Body of pancreas (tissue), 4 donors: ENCODE results near the gene NHP2. TPM values are rescaled to one million over a fixed set of nuclear protein-coding genes. Genes with fewer than 3 reads are reported as not detected.

Experiments
- ATAC-seq: fragments of 150-250 bp; one replicate; pipeline ENCODE4 v1.9.1; 2016
- DNase-seq, 4 donors: peaks; one replicate each; pipeline ENCODE4 v3.0.0-alpha.2; 2019
- H3K27ac ChIP-seq, 4 donors: fragments of 200-600 bp; sonication (generic); 1 replicate in 3 of 4; 2 replicates in 1 of 4; pipeline versions ENCODE4 v1.5.1 to v1.6.1; 2016 to 2019; ENCODE audit warnings: mild to moderate bottlenecking in 1 of 4, mixed read lengths in 1 of 4, moderate library complexity in 1 of 4
- H3K27me3 ChIP-seq, 2 donors: fragments of 200-600 bp; sonication (generic); one replicate each; pipeline ENCODE4 v1.6.0; 2016; ENCODE audit warnings: mild to moderate bottlenecking in 1 of 2
- H3K36me3 ChIP-seq, 2 donors: fragments of 200-600 bp; sonication (generic); replicated peaks in 1 of 2; 2 replicates each; pipeline ENCODE4 v1.5.1; 2016; ENCODE audit warnings: low read depth in 2 of 2; ENCODE audit not compliant: insufficient read depth in 1 of 2
- H3K4me1 ChIP-seq: fragments of 200-600 bp; sonication (generic); one replicate; pipeline ENCODE4 v1.6.0; 2016
- H3K4me3 ChIP-seq, 2 donors: fragments of 200-600 bp; sonication (generic); 1 replicate in 1 of 2; 2 replicates in 1 of 2; pipeline ENCODE4 v1.5.1; 2016 to 2019
- H3K9me3 ChIP-seq, 3 donors: fragments of 200-600 bp; sonication (generic); 1 replicate in 2 of 3; 2 replicates in 1 of 3; pipeline ENCODE4 v1.5.1; 2016
- POLR2A ChIP-seq, 3 donors: fragments of 450-650 bp; IDR thresholded peaks; one replicate each; pipeline ENCODE4 v1.6.1; 2016; ENCODE audit warnings: antibody characterized with exemption in 3 of 3, mild to moderate bottlenecking in 2 of 3
- WGBS, 2 donors: methylation state at CpG; one replicate each; pipeline ENCODE4 v1.1.5; 2017; 5-methylcytosine and 5-hydroxymethylcytosine counted together
- intact Hi-C: fragments of 100-400 bp; cut with DNase I; formaldehyde crosslinking; loops from one replicate; pipeline ENCODE4 v1.15.1; 2023
- total RNA-seq, 2 donors: library from RNA; depleted of rRNA; stranded (reverse); fragments of >200 nt; gene quantifications; one replicate each; pipeline ENCODE4 v1.1.0, GENCODE V29; 2016
- TF ChIP-seq, protein P1 (sequence below), 7 experiments: fragments of 450-650 bp in 4 of 7; fragments of 200-600 bp in 3 of 7; sonication (generic) in 3 of 7; IDR thresholded peaks; one replicate each; pipeline ENCODE4 v1.5.1; 2016 to 2019; ENCODE audit warnings: antibody characterized with exemption in 7 of 7

The NHP2 gene
- 10 to 100 TPM; 63.9 to 80.2 TPM for total RNA-seq

DNA sequence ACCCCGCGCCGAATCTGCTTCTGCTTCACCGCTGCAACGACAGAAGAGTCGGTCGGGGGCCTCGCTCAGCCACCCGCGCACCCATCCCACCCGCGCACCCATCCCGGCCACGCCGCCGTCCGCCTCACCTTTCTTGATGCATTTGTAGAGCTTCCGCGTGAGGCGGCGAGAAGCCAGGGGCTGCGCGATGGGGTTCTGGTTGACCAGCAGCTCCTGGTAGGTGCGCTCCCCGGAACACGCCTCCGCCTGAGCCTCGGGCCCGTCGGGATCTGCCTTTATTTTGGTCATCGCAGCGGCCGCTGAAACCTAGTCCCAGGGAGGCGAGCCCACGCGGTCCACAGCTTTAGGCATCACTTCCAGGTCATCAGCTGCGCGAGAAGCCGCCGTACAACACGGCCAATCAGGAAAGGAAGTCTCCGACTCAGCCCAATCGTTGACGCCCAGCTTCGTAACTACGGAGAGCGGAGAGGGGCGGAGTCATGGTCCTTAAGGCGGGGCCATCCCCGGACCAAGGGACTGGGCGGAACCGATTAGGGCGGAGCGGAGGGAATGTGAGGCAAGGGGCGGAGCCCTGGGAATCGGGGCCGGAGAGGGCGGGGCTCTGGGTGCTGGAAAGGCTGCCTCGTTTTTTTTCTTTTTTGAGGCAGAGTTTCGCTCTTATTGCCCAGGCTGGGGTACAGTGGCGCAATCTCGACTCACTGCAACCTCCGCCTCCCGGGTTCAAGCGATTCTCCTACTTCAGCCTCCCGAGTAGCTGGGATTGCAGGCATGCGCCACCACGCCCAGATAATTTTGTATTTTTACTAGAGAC is at the start of gene NHP2:
NHP2 (minus strand) TSS at position 356 of the 811 bp plus-strand sequence; CDS start at position 288, 68 bp downstream.
- Histone ChIP-seq H3K4me3 (peak within 1 kb of the TSS; percentile 39 to 59), H3K27ac (peak within 1 kb of the TSS in 3 of 4 donors; percentile 39 to 81 (median 65)), H3K9me3 (no peaks in the 10 kb centered on the region), H3K4me1 (peaks cover 29% of the 10 kb centered on the region), H3K27me3 (no peaks in the 10 kb centered on the region), H3K36me3 (peaks cover 1 to 12% of the 10 kb centered on the region in 2 donors)
- intact Hi-C loops = no loop called here
- TF ChIP-seq POLR2A (IDR thresholded peaks at IDR 0.05) = peak; percentile 23 to 73 (median 69)
- TF ChIP-seq, protein P1, sequence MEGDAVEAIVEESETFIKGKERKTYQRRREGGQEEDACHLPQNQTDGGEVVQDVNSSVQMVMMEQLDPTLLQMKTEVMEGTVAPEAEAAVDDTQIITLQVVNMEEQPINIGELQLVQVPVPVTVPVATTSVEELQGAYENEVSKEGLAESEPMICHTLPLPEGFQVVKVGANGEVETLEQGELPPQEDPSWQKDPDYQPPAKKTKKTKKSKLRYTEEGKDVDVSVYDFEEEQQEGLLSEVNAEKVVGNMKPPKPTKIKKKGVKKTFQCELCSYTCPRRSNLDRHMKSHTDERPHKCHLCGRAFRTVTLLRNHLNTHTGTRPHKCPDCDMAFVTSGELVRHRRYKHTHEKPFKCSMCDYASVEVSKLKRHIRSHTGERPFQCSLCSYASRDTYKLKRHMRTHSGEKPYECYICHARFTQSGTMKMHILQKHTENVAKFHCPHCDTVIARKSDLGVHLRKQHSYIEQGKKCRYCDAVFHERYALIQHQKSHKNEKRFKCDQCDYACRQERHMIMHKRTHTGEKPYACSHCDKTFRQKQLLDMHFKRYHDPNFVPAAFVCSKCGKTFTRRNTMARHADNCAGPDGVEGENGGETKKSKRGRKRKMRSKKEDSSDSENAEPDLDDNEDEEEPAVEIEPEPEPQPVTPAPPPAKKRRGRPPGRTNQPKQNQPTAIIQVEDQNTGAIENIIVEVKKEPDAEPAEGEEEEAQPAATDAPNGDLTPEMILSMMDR (IDR thresholded peaks at IDR 0.05) = no peak
- peak; percentile 99 for DNase-seq
- ATAC-seq = peak; percentile 100
- 2 to 7% methylated on average over 28 to 68 of the region's 68 CpGs for WGBS, 2 donors

DNA sequence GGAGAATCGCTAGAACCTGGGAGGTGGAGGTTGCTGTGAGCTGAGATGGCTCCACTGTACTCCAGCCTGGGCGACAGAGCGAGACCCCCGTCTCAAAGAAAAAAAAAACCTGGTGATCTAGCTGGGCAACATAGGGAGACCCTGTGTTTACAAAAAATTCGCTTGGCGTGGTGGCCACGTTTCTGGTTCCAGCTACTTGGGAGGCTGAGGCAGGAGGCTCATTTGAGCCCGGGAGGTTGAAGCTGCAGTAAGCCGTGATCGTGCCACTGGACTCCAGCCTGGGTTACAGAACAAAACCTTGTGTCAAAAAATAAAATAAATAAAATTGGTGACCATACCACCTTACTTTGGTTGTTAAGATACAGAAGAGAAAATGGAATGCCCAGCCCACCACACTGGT is 48.9 kb upstream of the NHP2 start:
- 81 to 89% methylated on average over 10 of the region's 10 CpGs for WGBS, 2 donors
- H3K27me3 ChIP-seq = no peaks in the 10 kb centered on the region
- no peak overlapping the region for H3K27ac ChIP-seq
- TF ChIP-seq POLR2A (IDR thresholded peaks at IDR 0.05) = no peak
- TF ChIP-seq, protein P1 (IDR thresholded peaks at IDR 0.05) = no peak
- intact Hi-C loops = loop anchor here (10.0 kb wide), 1 partner anchor 78 kb away; no protein-coding TSS in a partner anchor
- no peak for DNase-seq
- no peaks in the 10 kb centered on the region for H3K36me3 ChIP-seq
- no peaks in the 10 kb centered on the region for H3K9me3 ChIP-seq
- no peak for ATAC-seq
- H3K4me1 ChIP-seq = peaks cover 21% of the 10 kb centered on the region
- H3K4me3 ChIP-seq = no peak overlapping the region

DNA sequence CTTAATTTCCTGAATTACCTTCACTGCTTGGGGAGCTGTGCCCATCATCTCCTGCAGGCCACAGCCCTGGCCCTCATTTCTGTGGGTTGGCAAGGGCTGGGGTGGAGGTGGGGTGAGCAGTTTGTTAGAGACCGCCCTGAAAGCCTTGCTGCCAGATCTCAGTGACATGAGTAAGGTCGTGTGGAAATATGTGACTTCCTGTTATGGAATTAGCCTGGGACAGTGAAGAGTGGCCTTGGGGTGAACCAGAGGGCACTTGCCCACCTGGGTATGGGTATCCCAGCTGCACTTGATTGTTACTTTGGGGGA is 48.2 kb upstream of the NHP2 start:
- intact Hi-C loops = loop anchor here (10.0 kb wide), 1 partner anchor 77 kb away; no protein-coding TSS in a partner anchor
- Histone ChIP-seq H3K27ac (no peak overlapping the region), H3K4me3 (no peak overlapping the region), H3K36me3 (no peaks in the 10 kb centered on the region), H3K27me3 (no peaks in the 10 kb centered on the region), H3K4me1 (peaks cover 15% of the 10 kb centered on the region), H3K9me3 (no peaks in the 10 kb centered on the region)
- no peak for TF ChIP-seq POLR2A (IDR thresholded peaks at IDR 0.05)
- TF ChIP-seq, protein P1 (IDR thresholded peaks at IDR 0.05) = no peak
- no peak for DNase-seq
- 22 to 46% methylated on average over 2 of the region's 2 CpGs for WGBS, 2 donors
- ATAC-seq = no peak

DNA sequence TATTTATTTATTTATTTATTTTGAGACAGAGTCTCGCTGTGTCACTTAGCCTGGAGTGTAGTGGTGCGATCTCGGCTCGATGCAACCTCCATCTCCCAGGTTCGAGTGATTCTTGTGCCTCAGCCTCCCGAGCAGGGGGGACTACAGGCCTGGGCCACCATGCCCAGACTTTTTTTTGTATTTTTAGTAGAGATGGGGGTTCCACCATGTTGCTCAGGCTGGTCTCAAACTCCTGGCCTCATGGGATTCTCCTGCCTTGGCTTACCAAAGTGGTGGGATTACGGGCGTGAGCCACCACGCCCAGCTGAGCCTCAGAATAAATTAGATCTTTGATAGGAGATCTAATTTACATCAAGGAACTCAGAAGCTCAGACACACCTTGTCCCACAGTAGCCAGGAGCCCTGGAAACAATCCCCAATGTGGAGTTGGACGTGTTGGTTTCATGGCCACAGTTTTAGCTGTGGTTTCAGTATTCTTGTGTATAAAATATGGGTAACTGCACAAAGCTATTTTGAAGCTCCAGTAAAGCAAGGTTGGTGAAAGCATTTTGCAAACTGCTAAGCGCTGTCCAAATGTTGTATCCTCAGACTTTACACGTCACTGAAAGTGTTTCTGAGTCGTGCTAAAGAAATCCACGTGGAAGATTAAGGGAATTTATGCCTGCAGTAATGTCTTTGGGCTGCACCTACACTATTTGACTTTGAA is 47.7 kb upstream of the NHP2 start:
- peaks cover 10% of the 10 kb centered on the region for H3K4me1 ChIP-seq
- no peaks in the 10 kb centered on the region for H3K9me3 ChIP-seq
- intact Hi-C loops = loop anchor here (10.0 kb wide), 1 partner anchor 77 kb away; no protein-coding TSS in a partner anchor
- TF ChIP-seq, protein P1 (IDR thresholded peaks at IDR 0.05) = no peak
- no peak for TF ChIP-seq POLR2A (IDR thresholded peaks at IDR 0.05)
- H3K27me3 ChIP-seq = no peaks in the 10 kb centered on the region
- 83 to 85% methylated on average over 11 to 14 of the region's 14 CpGs for WGBS, 2 donors
- no peak for DNase-seq
- H3K27ac ChIP-seq = no peak overlapping the region
- no peaks in the 10 kb centered on the region for H3K36me3 ChIP-seq
- H3K4me3 ChIP-seq = no peak overlapping the region
- ATAC-seq = no peak
